MM.1S (cell line): Measurements from ENCODE around the gene TLE1.

Experiments
- DNase-seq: peaks from one replicate; pipeline ENCODE4 v3.0.0-alpha.2; 2015
- H2AFZ ChIP-seq: fragments of 300-600 bp; sonication (generic); 2 replicates; pipeline ENCODE4 v1.6.0; 2016; ENCODE audit warnings: antibody characterized with exemption, low read length
- H3F3A ChIP-seq: fragments of 300-600 bp; sonication (generic); 2 replicates; pipeline ENCODE4 v1.6.1; 2016; ENCODE audit warnings: mild to moderate bottlenecking, antibody characterized with exemption, low read length, moderate library complexity, mixed read lengths; ENCODE audit not compliant: insufficient read depth
- H3K27ac ChIP-seq: fragments of 300-600 bp; sonication (generic); 2 replicates; pipeline ENCODE4 v1.5.1; 2016; ENCODE audit warnings: mild to moderate bottlenecking, low read length
- H3K27me3 ChIP-seq: fragments of 300-600 bp; sonication (generic); replicated peaks from 2 replicates; pipeline ENCODE4 v1.6.0; 2016; ENCODE audit warnings: low read length; ENCODE audit not compliant: insufficient read depth
- H3K36me3 ChIP-seq: fragments of 300-600 bp; sonication (generic); replicated peaks from 2 replicates; pipeline ENCODE4 v1.6.1; 2016; ENCODE audit warnings: mild to moderate bottlenecking, low read length, mixed read lengths; ENCODE audit not compliant: insufficient read depth
- H3K4me1 ChIP-seq: fragments of 300-600 bp; sonication (generic); 2 replicates; pipeline ENCODE4 v1.6.1; 2016; ENCODE audit warnings: low read length, mixed read lengths
- H3K4me2 ChIP-seq: fragments of 300-600 bp; sonication (generic); 2 replicates; pipeline ENCODE4 v1.6.0; 2016; ENCODE audit warnings: low read depth, low read length
- H3K4me3 ChIP-seq: fragments of 300-600 bp; sonication (generic); 2 replicates; pipeline ENCODE4 v1.5.1; 2016; ENCODE audit warnings: low read length, mixed read lengths
- H3K79me2 ChIP-seq: fragments of 300-600 bp; sonication (generic); 2 replicates; pipeline ENCODE4 v1.6.1; 2016; ENCODE audit warnings: mixed run types, low read length, mixed read lengths
- H3K9ac ChIP-seq: fragments of 300-600 bp; sonication (generic); 2 replicates; pipeline ENCODE4 v1.6.1; 2016; ENCODE audit warnings: low read length, mixed read lengths
- H3K9me2 ChIP-seq: fragments of 300-600 bp; sonication (generic); replicated peaks from 2 replicates; pipeline ENCODE4 v1.6.1; 2016; ENCODE audit warnings: mild to moderate bottlenecking, low read length, mixed read lengths; ENCODE audit not compliant: insufficient read depth
- H3K9me3 ChIP-seq: fragments of 300-600 bp; sonication (generic); replicated peaks from 2 replicates; pipeline ENCODE4 v1.6.1; 2016; ENCODE audit warnings: mild to moderate bottlenecking, low read length, mixed read lengths; ENCODE audit not compliant: insufficient read depth
- H4K20me1 ChIP-seq: fragments of 300-600 bp; sonication (generic); 2 replicates; pipeline ENCODE4 v1.6.1; 2016; ENCODE audit warnings: mild to moderate bottlenecking, low read length, moderate library complexity, mixed read lengths; ENCODE audit not compliant: insufficient read depth
- CTCF ChIP-seq: fragments of 300-600 bp; sonication (generic); IDR thresholded peaks from 2 replicates; pipeline ENCODE4 v1.5.1; 2016; ENCODE audit warnings: antibody characterized with exemption, low read length, mixed read lengths
- EZH2 ChIP-seq: fragments of 300-600 bp; sonication (generic); optimal IDR thresholded peaks from 2 replicates; pipeline ENCODE3; 2017; ENCODE audit warnings: low read depth, mild to moderate bottlenecking, antibody characterized with exemption, low read length, mixed read lengths
- EZH2phosphoT487 ChIP-seq: fragments of 300-600 bp; sonication (generic); IDR thresholded peaks from 2 replicates; pipeline ENCODE4 v1.6.1; 2018; ENCODE audit warnings: antibody characterized with exemption, low read length

TLE1 gene

GRCh38 chr9:81543695-81544094, 145.7 kb downstream of the TLE1 start:
- no peak for TF ChIP-seq EZH2phosphoT487
- TF ChIP-seq CTCF = no peak
- TF ChIP-seq EZH2 = no peak
- no peak for DNase-seq

GRCh38 chr9:81542118-81542889, 147.0 kb downstream of the TLE1 start:
- TF ChIP-seq EZH2phosphoT487 (no peak), EZH2 (no peak), CTCF (no peak)
- Histone ChIP-seq H3K4me1 (no peaks in the 10 kb centered on the region), H3K4me3 (no peak overlapping the region), H3K27ac (no peak overlapping the region), H3K9ac (no peak overlapping the region), H3K27me3 (no peaks in the 10 kb centered on the region), H4K20me1 (no peaks in the 10 kb centered on the region), H3K9me3 (no peaks in the 10 kb centered on the region), H3F3A (no peaks in the 10 kb centered on the region), H2AFZ (no peak overlapping the region), H3K4me2 (no peak overlapping the region), H3K36me3 (no peaks in the 10 kb centered on the region), H3K9me2 (no peaks in the 10 kb centered on the region), H3K79me2 (no peaks in the 10 kb centered on the region)
- no peak for DNase-seq

More at GRCh38 chr9:81543695-81544094, 145.7 kb downstream of the TLE1 start:
- Histone ChIP-seq H2AFZ (no peak overlapping the region), H3K9me2 (no peaks in the 10 kb centered on the region), H3K9ac (no peak overlapping the region), H3K27ac (no peak overlapping the region), H3F3A (no peaks in the 10 kb centered on the region), H3K79me2 (no peaks in the 10 kb centered on the region), H4K20me1 (no peaks in the 10 kb centered on the region), H3K27me3 (no peaks in the 10 kb centered on the region), H3K4me1 (no peaks in the 10 kb centered on the region), H3K4me3 (no peak overlapping the region), H3K4me2 (no peak overlapping the region), H3K36me3 (no peaks in the 10 kb centered on the region), H3K9me3 (no peaks in the 10 kb centered on the region)

- Histone ChIP-seq H3K9me3 (no peaks in the 10 kb centered on the region), H3K4me2 (no peak overlapping the region), H3K79me2 (no peaks in the 10 kb centered on the region), H2AFZ (no peak overlapping the region), H3K9me2 (no peaks in the 10 kb centered on the region), H3K36me3 (no peaks in the 10 kb centered on the region), H3F3A (no peaks in the 10 kb centered on the region), H3K4me3 (no peak overlapping the region), H3K4me1 (no peaks in the 10 kb centered on the region), H3K9ac (no peak overlapping the region), H3K27me3 (no peaks in the 10 kb centered on the region), H4K20me1 (no peaks in the 10 kb centered on the region), H3K27ac (no peak overlapping the region)
- TF ChIP-seq EZH2 = no peak
- no peak for TF ChIP-seq CTCF
- TF ChIP-seq EZH2phosphoT487 = no peak
- DNase-seq = no peak
Observed at GRCh38 chr9:81540142-81540710, 149.1 kb downstream of the TLE1 start.
